ENCODE results near the gene LYL1. TPM values are rescaled to one million over a fixed set of nuclear protein-coding genes. Genes with fewer than 3 reads are reported as not detected.
"Not testable (repeated sequence)": the region's sequence is repeated elsewhere in the genome, so short reads cannot be mapped to it uniquely, and the experiment has no call there.

Gene LYL1
- total RNA-seq, 1 donor from 2014 or later, result 27.2 TPM

GRCh38 chr19:13149628-13150186 lies 47.0 kb upstream of the LYL1 start:
- Histone ChIP-seq H3K27me3 (ENCODE audit: low read depth) (no peaks in the 10 kb centered on the region), H3K36me3 (peaks cover 11% of the 10 kb centered on the region), H3K9me3 (no peaks in the 10 kb centered on the region), H3K4me3 (peak overlapping the region; percentile 97), H3K27ac (peak overlapping the region; percentile 100), H3K4me1 (peaks cover 11% of the 10 kb centered on the region)
- ATAC-seq, result peak; percentile 2
- TF ChIP-seq CTCF (IDR thresholded peaks at IDR 0.05), result no peak
- intact Hi-C loops (cut with DNase I), result no loop called here
- peak; percentile 87 for DNase-seq

- peak overlapping the region; percentile 97 for H3K4me3 ChIP-seq
- intact Hi-C loops (cut with DNase I); H3K9me3 ChIP-seq; DNase-seq; H3K27me3 ChIP-seq (ENCODE audit: low read depth); ATAC-seq: not testable (repeated sequence)
- peak overlapping the region; percentile 100 for H3K27ac ChIP-seq
- H3K4me1 ChIP-seq, result peaks cover 11% of the 10 kb centered on the region
- peaks cover 16% of the 10 kb centered on the region for H3K36me3 ChIP-seq
These were observed 46.5 kb upstream of the LYL1 start for GRCh38 chr19:13149173-13149627.

- H3K4me3 ChIP-seq, result no peak overlapping the region
- DNase-seq (peak; percentile 77), ATAC-seq (no peak)
- TF ChIP-seq CTCF (IDR thresholded peaks at IDR 0.05), result no peak
- H3K27me3 ChIP-seq (ENCODE audit: low read depth), result no peaks in the 10 kb centered on the region
- H3K4me1 ChIP-seq, result peaks cover 17% of the 10 kb centered on the region
- H3K36me3 ChIP-seq, result peaks cover 21% of the 10 kb centered on the region
- H3K9me3 ChIP-seq, result no peaks in the 10 kb centered on the region
- H3K27ac ChIP-seq, result no peak overlapping the region
- intact Hi-C loops (cut with DNase I), result no loop called here
These were observed 44.3 kb upstream of the LYL1 start for GRCh38 chr19:13146763-13147563.

GRCh38 chr19:13139633-13140311 lies 37.1 kb upstream of the LYL1 start:
- H3K4me3 ChIP-seq, result no peak overlapping the region
- H3K9me3 ChIP-seq, result no peaks in the 10 kb centered on the region
- intact Hi-C loops (cut with DNase I), result no loop called here
- H3K36me3 ChIP-seq, result peaks cover 57% of the 10 kb centered on the region
- H3K27me3 ChIP-seq (ENCODE audit: low read depth), result no peaks in the 10 kb centered on the region
- no peak for ATAC-seq
- TF ChIP-seq CTCF (IDR thresholded peaks at IDR 0.05), result no peak
- DNase-seq, result no peak
- H3K27ac ChIP-seq, result no peak overlapping the region
- H3K4me1 ChIP-seq, result peaks cover 15% of the 10 kb centered on the region

- ATAC-seq (no peak), DNase-seq (no peak)
- H3K4me3 ChIP-seq, result no peak overlapping the region
- H3K4me1 ChIP-seq, result peaks cover 15% of the 10 kb centered on the region
- no peak overlapping the region for H3K27ac ChIP-seq
- intact Hi-C loops (cut with DNase I), result no loop called here
- no peaks in the 10 kb centered on the region for H3K27me3 ChIP-seq (ENCODE audit: low read depth)
- no peaks in the 10 kb centered on the region for H3K9me3 ChIP-seq
- peaks cover 50% of the 10 kb centered on the region for H3K36me3 ChIP-seq
- TF ChIP-seq CTCF (IDR thresholded peaks at IDR 0.05), result no peak
These were observed 36.2 kb upstream of the LYL1 start for GRCh38 chr19:13138916-13139198.
